Stimulated activated naive CD8-positive, alpha-beta T cell treated with anti-CD3 and anti-CD28 coated beads, Interleukin-15, Interleukin-2, amounts not matched to agents 100 ng/mL and 50 ng/mL, for 24 hours (primary cell): ENCODE measurements around the gene MCRS1.

Experiments
- H3K27ac Mint-ChIP-seq: one replicate; pipeline ENCODE4 v1.8.0; 2021; ENCODE audit warnings: mild to moderate bottlenecking, mixed read lengths
- H3K27me3 Mint-ChIP-seq: one replicate; pipeline ENCODE4 v1.8.0; 2021; ENCODE audit warnings: mixed read lengths
- H3K36me3 Mint-ChIP-seq: one replicate; pipeline ENCODE4 v1.8.0; 2021; ENCODE audit warnings: low read depth, mixed read lengths
- H3K4me1 Mint-ChIP-seq: one replicate; pipeline ENCODE4 v1.8.0; 2021; ENCODE audit warnings: low read depth, mixed read lengths
- H3K4me3 Mint-ChIP-seq: one replicate; pipeline ENCODE4 v1.8.0; 2021; ENCODE audit warnings: mild to moderate bottlenecking, mixed read lengths
- H3K9me3 Mint-ChIP-seq: one replicate; pipeline ENCODE4 v1.8.0; 2021; ENCODE audit warnings: mixed read lengths

Gene MCRS1

DNA sequence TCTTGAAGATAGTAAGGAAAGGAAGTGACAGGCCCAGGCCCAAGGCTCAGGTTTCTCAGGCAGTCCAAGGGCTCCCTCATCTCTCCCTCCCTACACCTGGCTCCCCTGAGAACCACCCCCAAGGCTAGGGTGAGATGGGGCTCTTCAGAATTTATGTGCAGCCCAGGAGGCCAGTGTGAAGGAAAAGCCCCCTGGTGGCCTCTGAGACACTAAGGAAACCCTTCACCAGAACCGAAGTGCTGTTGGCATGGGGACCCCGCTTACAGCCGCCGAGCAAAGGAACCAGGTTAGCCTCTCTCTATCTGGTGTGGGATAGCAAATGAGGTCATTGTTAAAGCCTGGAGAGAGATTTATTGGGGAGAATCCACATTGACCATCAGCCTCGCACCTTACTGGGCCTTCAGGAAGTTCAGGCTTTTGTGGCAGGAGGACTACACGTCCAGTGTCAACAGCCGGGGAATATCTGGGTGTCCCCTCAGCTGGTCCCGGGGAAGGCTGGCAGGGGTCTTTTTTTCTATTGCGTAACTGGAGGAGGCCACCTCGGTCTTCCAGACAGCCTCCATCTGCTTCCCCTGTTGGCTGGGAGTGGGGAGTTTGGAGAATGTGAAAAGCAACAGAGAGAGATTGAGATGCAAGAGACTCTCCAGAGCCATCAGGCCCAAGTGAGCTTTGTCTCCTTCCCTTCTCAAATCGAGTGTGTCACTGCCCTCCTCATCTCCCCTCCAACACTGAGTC, 19.4 kb upstream of the MCRS1 start:
- Mint-ChIP-seq H3K9me3 (peaks cover 6% of the 10 kb centered on the region), H3K36me3 (peaks cover 41% of the 10 kb centered on the region), H3K4me3 (no peak overlapping the region), H3K27ac (no peak overlapping the region), H3K4me1 (no peaks in the 10 kb centered on the region), H3K27me3 (no peaks in the 10 kb centered on the region)

DNA sequence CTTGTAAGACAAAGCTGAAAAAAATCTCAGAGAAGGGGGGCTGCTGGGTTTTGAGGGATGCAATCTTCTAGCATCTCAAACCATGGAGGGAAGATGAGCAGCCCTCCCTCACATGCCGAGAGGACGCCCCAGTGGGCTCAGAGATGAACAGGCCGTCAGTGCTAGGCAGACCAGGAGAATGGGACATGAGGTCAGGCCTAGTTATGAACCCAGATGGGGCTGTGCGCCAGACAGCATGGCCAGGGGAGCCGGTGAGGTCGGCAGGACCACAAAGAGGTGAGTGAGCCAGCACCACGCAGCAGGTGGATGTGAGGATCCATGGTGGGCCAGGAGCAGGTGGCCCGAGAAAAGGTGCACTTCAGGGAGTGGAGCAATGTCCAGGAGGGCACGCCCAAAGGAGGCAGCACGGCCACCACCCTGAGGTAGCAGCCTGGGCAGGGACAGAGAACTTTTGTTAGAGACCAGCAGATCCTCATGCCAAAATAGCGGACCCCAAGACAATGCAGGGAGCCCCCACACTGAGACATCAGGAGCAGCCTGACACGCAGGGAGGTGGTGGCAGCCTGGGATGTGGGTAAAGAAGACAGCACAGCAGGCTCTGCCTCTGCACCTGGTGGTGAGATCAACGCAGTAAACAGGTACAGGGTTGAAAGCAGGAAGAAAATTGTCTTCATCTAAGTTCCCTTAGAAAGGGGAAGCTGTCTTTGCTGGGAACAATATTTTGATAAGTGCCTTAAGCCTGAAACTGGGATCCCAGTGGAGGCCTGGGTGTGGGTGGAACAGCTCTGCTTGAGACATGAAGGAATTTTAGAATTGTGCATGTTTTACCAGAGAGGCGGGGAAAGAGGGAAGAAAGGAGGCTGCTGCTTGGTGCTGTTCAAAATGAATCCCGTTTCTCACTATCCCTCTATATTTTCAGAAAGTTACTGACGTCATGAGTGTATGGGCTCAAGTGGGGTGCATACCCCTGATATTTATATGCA, 17.8 kb upstream of the MCRS1 start:
- Mint-ChIP-seq H3K27ac (no peak overlapping the region), H3K27me3 (no peaks in the 10 kb centered on the region), H3K4me1 (peaks cover 12% of the 10 kb centered on the region), H3K36me3 (peaks cover 40% of the 10 kb centered on the region), H3K4me3 (no peak overlapping the region), H3K9me3 (peaks cover 6% of the 10 kb centered on the region)

DNA sequence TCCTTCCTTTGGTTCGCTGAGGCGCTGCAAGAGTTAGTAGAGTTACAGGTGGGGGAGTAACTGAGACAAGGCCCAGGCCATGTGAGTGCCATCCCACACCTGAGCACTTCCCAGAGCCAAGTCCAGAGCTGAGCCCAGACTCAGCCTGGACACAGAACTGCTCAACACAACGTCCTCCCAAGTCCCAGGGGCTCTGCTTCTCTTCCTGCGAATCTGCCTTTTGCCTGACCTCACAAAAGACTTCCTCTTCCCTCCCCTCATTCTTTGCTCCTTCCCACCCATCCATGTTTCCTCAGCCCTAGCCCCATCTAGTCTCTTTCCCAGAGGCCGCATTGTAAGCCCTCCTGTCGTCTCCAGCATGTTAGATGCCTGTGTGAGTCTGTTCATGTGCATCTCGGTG, 16.6 kb upstream of the MCRS1 start:
- H3K27me3 Mint-ChIP-seq: no peaks in the 10 kb centered on the region
- H3K4me3 Mint-ChIP-seq: no peak overlapping the region
- peaks cover 17% of the 10 kb centered on the region for H3K4me1 Mint-ChIP-seq
- peaks cover 33% of the 10 kb centered on the region for H3K36me3 Mint-ChIP-seq
- no peaks in the 10 kb centered on the region for H3K9me3 Mint-ChIP-seq
- H3K27ac Mint-ChIP-seq: no peak overlapping the region

DNA sequence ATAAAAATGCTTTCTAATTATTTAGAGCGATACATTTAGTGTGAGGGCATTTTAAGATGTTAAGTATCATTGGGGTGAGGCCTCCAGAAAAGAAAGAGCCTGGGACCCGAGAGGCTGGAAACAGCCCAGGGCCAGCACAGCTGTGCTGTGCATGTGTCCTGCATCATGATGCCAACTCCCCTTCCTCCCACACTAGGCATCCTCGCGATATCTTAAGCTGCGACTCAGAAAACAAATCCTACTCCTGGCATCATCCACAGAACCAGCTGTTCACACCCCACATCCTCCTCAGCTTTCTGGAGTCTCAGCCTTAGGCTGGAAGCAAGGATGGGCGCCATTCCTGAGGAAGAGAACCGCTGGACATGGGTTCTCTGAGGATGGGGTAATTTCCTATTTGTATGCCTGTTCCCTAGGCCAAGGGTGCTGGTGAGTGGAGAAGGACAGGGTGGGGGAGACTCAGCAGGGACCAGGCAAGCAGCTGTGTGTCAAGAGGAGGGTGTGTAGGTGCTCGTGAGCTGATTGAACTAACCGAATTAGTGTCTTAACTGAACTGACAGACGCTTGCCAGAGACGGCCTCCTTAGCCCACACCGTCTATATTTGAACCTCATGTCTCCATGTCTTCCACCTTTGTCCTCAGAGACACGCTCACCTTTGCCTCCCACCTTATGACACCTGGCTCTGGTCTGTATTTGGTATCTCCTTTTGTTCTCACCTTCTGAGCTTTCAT, 15.6 kb upstream of the MCRS1 start:
- Mint-ChIP-seq H3K4me1 (peaks cover 17% of the 10 kb centered on the region), H3K27ac (no peak overlapping the region), H3K4me3 (no peak overlapping the region), H3K9me3 (no peaks in the 10 kb centered on the region), H3K27me3 (no peaks in the 10 kb centered on the region), H3K36me3 (peaks cover 33% of the 10 kb centered on the region)

DNA sequence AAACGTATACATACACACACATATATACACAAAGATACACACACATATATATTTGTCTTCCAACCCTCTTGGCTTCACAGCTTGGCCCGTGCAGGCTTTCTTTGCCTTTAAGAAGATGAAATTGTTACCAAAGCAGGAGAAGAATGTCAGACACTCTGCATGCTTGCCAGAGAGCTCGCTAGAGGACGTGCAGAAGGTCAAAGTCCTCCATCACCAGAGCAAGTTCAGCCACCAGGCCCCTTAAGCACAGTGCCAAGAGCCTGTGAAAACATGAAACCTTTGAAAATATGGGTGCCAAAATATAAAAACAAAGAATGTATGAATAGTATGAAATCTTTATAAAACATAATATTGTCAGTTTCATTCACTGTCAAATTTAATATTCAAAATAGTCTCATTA, 14.9 kb upstream of the MCRS1 start:
- no peaks in the 10 kb centered on the region for H3K27me3 Mint-ChIP-seq
- peaks cover 17% of the 10 kb centered on the region for H3K4me1 Mint-ChIP-seq
- H3K9me3 Mint-ChIP-seq: no peaks in the 10 kb centered on the region
- H3K27ac Mint-ChIP-seq: no peak overlapping the region
- H3K36me3 Mint-ChIP-seq: peaks cover 33% of the 10 kb centered on the region
- H3K4me3 Mint-ChIP-seq: no peak overlapping the region

DNA sequence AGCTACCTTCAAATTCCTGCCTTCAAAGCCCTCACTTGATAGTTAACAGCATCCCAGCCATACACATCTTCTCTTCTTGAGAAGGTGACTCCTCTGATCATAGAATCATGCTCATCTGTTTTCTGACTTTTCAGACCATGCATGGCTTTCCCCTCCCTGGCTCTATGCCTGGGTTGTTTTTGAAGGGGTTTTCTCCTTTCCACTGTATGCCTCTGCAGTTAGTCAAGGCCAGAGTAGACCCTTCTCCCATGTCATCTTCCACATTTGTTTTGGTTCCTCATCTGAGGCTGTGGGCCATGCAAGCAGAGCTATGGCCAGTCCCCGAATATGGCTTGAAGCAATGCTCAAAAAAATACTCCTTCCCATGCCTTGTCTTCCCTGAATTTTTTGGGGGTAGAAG, 14.3 kb upstream of the MCRS1 start:
- H3K4me1 Mint-ChIP-seq: peaks cover 17% of the 10 kb centered on the region
- no peak overlapping the region for H3K4me3 Mint-ChIP-seq
- H3K36me3 Mint-ChIP-seq: peaks cover 33% of the 10 kb centered on the region
- H3K27me3 Mint-ChIP-seq: no peaks in the 10 kb centered on the region
- peak overlapping the region; percentile 32 for H3K27ac Mint-ChIP-seq
- H3K9me3 Mint-ChIP-seq: no peaks in the 10 kb centered on the region

DNA sequence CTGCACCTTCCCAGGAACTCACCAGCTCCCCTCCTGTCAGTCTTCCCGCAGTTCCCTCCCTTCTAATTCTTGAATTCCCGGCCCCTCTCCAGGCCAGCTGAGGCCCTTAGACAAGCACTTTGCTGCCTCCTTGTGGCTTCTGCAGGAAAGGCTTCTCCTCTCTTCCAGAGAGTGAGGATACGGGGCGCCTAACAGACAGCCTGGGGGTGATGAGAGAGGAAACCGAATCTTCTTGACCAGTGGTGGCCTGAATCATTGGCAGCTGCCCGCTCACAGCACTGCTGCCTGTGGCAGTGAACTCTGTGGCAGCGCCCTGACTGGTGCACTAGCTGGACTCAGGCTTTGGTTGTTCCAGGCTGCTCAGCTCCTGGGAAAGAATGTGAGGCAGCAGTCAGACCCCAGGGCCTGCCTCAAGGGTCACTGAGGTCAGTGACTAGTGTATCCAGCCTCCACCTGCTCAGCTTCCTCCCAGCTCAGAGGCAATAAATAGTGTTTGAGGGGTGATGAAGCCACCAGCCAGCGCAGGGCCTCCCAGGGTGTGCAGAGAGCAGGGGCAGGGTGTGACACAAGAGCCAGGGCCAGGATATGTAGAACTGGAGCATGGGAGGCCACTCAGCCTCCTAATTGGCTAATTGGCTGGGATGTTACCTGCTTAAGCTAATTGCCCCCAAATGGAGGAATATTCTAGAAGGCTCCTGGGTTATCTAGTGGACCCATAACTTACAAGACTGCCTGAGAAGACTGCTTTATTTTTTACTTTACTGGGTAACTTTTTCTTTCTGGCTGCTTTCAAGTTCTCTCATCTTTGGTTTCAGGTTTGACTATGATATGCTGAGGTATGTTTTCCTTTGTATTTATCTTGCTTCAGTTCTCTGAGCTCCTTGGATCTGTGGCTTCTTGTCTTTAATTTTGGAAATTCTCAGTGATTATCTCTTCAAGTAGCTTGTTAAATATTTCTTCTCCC, 12.9 kb upstream of the MCRS1 start:
- H3K27ac Mint-ChIP-seq: peak overlapping the region; percentile 62

DNA sequence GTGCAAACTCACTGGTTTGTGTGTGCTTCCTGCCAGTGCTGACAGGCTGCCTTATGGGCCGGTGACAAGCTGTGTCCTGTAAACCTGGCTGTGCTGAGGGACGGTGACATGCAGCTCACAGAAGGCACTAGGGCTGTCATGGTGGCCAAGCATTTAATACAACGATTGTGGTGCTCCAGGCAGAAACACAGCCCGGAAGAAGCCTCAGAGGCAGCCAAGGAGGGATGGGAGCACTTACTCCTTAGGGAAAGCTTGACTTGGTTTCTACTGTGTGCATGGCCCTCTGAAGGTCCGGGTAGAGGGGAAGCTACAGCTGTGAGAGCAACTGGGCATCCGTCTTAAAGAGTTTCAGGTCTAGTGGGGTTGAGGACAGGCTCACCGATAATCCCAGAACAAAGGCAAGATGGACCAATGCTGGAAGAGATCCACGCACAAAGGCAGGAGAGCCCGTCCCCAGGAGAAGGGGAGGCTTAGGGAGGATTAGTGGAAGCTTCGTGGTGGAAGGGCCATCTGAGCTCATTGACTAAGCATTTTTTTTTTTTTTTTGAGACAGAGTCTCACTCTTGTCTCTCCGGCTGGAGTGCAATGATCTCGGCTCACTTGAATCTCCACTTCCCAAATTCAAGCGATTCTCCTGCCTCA, 10.7 kb upstream of the MCRS1 start:
- peaks cover 17% of the 10 kb centered on the region for H3K4me1 Mint-ChIP-seq
- no peak overlapping the region for H3K4me3 Mint-ChIP-seq
- H3K36me3 Mint-ChIP-seq: peaks cover 30% of the 10 kb centered on the region
- H3K9me3 Mint-ChIP-seq: no peaks in the 10 kb centered on the region
- no peaks in the 10 kb centered on the region for H3K27me3 Mint-ChIP-seq
- H3K27ac Mint-ChIP-seq: no peak overlapping the region

More for the DNA sequence above, 12.9 kb upstream of the MCRS1 start:
- peaks cover 26% of the 10 kb centered on the region for H3K36me3 Mint-ChIP-seq
- peaks cover 17% of the 10 kb centered on the region for H3K4me1 Mint-ChIP-seq
- H3K27me3 Mint-ChIP-seq: no peaks in the 10 kb centered on the region
- no peaks in the 10 kb centered on the region for H3K9me3 Mint-ChIP-seq
- H3K4me3 Mint-ChIP-seq: no peak overlapping the region

DNA sequence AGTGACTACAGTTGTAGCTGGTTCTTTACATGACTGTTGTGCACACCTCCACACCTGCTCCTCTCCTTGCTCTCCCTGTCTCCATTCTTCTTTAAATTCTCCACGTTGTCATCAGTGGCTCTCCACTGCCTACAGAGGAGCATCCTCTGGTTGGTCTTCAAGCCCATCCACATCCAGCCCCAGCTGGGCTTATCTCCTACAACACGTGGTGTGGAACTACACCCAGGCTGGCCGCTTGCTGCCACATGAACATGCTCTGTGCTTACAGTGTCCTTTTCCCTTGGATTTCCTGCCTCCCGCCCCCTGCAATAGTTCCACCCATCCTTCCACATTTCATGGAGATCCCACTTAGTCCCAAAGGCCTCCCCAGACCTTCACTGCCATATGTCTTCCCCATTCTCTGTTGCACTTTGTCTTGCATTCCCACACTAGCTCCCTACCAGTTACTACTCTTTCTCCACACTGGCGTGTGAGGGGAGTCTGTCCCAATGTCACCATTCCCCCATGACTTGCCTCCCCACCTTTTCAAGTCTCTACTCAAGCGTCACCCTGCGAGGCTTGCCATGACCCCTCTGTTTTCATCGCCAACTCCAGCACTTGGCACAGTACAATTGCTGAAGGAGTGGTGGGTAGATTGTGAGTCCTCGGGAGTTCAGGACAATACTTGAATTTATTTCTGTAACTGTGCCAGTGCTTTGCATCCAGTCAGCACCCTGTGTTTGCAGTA, 9.8 kb upstream of the MCRS1 start:
- Mint-ChIP-seq H3K27me3 (no peaks in the 10 kb centered on the region), H3K36me3 (peaks cover 27% of the 10 kb centered on the region), H3K27ac (no peak overlapping the region), H3K9me3 (no peaks in the 10 kb centered on the region), H3K4me1 (peaks cover 17% of the 10 kb centered on the region), H3K4me3 (no peak overlapping the region)

DNA sequence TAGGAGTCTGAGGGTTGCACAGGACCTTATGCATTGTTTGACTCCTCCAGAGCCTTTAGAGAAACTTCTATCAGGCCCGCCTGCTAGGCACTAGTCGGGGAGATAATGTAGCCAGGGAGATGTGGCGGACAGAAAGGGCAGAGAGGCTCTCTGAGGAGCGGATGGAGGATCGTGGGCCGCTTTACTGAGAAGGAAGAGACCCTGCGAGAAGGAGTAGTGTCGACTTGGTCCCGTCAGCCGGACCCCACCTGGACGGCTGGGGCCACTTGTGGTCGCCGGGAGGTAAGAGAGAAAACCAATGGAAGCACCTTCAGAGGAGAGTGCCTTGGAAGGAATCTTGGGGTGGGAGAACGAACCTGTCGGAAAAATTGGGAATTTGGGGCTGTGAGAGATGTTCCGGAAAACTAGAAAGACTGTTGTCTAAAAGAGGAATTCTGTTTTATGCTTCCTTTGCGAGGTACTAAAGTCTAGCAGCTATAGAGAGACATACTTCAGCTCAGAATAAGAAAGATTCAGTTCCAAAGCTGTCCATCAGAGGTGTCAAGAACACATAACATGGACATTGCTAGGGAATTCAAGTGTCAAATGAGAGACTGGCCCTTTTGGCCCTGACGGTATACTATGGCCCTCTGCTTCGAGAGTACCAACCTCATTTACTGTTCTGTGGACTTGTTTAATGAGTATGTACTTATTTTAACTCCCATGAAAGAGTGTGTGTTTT, 660 bp upstream of the MCRS1 start:
- H3K9me3 Mint-ChIP-seq: no peaks in the 10 kb centered on the region
- H3K4me3 Mint-ChIP-seq: peak overlapping the region; percentile 97
- H3K27ac Mint-ChIP-seq: peak overlapping the region; percentile 98
- peaks cover 65% of the 10 kb centered on the region for H3K4me1 Mint-ChIP-seq
- H3K36me3 Mint-ChIP-seq: peaks cover 24% of the 10 kb centered on the region
- no peaks in the 10 kb centered on the region for H3K27me3 Mint-ChIP-seq

DNA sequence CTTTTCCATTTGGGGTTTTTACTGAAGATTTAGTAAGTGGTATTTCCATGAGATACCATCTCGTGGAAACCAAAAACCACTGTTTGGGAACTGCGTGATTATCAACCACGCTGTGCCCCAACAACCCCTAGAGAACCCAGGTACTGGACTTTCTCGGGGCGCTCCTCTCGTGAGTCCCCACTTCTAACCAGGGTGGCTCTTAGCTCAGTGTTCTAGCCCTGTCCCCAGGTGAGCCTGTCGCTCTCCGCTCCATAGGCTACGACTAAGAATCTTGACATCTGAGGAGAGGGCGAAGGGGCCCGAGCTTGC, 686 bp downstream of the MCRS1 start:
- Mint-ChIP-seq H3K4me3 (peak overlapping the region; percentile 97), H3K4me1 (peaks cover 70% of the 10 kb centered on the region), H3K27me3 (no peaks in the 10 kb centered on the region), H3K27ac (peak overlapping the region; percentile 98), H3K9me3 (no peaks in the 10 kb centered on the region), H3K36me3 (peaks cover 31% of the 10 kb centered on the region)

DNA sequence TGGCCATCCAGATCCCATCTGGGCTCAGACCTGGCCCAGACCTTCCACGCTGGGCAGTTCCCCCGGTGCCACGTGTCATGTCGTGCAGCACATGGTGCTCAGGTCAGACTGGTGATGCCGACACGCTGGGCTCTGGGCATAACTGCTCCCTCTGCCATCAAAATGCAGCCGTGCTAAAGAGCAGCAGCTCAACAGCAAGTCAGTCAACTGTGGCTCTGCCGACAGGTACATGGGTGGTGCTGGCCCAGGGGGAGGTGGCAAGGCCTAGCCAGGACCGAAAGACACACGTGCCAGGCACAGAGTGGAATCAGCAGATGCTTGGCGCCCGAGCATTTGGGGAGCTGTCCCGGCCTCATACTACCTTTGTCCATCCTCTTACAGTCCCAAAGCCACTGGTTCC, 1.6 kb downstream of the MCRS1 start:
- Mint-ChIP-seq H3K9me3 (no peaks in the 10 kb centered on the region), H3K36me3 (peaks cover 28% of the 10 kb centered on the region), H3K27me3 (no peaks in the 10 kb centered on the region), H3K4me1 (peaks cover 75% of the 10 kb centered on the region), H3K27ac (no peak overlapping the region), H3K4me3 (no peak overlapping the region)
